ENCODE measurements around the gene SBNO2.
A peak's percentile ranks its signal among the peaks of the same experiment; 100 is the strongest.
"Not testable (repeated sequence)": the region's sequence is repeated elsewhere in the genome, so short reads cannot be mapped to it uniquely, and the experiment has no call there.

Gene SBNO2

DNA sequence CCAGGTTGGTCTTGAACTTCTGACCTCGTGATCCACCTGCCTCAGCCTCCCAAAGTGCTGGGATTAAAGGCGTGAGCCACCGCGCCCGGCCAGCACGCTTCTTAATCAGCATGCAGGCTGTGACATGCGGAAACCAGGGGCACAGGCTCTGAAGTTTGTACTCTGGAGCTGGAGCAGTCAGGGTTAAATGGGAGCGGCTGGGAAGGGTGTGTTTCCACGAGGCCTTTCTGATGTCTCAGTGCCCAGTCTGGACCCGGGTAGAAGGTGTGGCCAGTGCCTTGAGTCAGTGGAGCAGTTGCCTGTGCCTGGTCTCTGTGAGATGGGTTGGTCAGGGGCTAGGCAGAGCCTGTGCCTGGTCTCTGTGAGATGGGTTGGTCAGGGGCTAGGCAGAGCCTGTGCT, 34.8 kb upstream of the SBNO2 start:
- not testable (repeated sequence) for DNase-seq

DNA sequence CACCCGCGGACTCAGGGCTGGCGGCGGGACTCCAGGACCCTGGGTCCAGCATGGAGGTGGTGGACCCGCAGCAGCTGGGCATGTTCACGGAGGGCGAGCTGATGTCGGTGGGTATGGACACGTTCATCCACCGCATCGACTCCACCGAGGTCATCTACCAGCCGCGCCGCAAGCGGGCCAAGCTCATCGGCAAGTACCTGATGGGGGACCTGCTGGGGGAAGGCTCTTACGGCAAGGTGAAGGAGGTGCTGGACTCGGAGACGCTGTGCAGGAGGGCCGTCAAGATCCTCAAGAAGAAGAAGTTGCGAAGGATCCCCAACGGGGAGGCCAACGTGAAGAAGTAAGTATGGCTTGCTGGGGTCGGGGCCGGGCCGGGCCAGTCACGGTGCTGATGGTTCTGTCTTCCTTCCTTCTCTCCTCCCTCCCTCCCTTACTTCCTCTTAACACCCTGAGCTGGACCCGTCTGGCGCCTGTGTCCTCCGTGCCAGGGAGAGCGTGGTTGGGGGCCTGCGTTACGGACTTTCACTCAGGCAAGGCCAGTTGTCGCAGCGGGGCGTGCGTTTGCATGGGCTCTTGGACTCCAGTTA, 32.9 kb upstream of the SBNO2 start:
- DNase-seq, result peak; percentile 58

- DNase-seq, result no peak
These were observed 32.2 kb upstream of the SBNO2 start for GRCh38 chr19:1206150-1206863.

- peak; percentile 91 for DNase-seq
These were observed 31.3 kb upstream of the SBNO2 start, which contains the start of gene STK11 for GRCh38 chr19:1205114-1206099. Gene STK11 (plus strand): TSS chr19:1205778. CDS start chr19:1206914, 1,136 bp downstream.

GRCh38 chr19:1200614-1201013, 26.5 kb upstream of the SBNO2 start:
- DNase-seq, result not testable (repeated sequence)

- no peak for DNase-seq
These were observed 25.5 kb upstream of the SBNO2 start for GRCh38 chr19:1199531-1199930.

DNA sequence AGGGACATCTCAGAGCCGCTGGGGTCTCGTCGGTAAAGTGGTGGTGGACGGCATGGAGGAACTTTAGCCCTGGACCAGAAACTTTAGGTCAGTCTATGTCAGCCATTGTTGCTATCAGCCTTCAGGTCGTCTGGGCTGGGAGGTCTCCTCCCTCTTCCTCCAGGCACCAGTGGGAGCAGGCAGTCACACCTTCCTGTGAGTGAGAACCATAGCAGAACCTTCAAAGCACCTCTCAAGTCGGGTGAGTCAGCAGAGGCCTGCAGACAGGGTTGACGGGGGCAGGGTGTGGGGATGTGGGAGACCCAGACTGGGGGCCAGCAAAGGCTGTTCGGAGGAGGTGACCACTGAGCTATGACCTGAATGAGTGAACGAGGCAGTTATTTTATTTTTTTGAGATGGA, 15.4 kb upstream of the SBNO2 start:
- no peak for DNase-seq

- DNase-seq, result no peak
These were observed 9.6 kb upstream of the SBNO2 start for GRCh38 chr19:1183543-1184172.

DNA sequence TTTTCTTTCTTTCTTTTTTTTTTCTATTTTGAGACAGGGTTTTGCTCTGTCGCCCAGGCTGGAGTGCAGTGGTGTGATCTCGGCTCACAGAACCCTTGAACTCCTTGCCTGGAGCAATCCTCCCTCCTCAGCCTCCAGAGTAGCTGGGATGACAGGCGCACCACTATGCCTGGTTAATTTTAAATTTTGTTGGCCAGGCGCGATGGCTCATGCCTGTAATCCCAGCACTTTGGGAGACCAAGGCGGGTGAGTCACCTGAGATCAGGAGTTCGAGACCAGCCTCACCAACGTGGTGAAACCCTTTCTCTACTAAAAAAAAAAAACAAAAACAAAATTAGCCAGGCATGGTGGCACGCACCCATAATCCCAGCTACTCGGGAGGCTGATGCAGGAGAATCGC, 8.7 kb upstream of the SBNO2 start:
- no peak for DNase-seq

GRCh38 chr19:1182068-1182467, 8.0 kb upstream of the SBNO2 start:
- no peak for DNase-seq

DNA sequence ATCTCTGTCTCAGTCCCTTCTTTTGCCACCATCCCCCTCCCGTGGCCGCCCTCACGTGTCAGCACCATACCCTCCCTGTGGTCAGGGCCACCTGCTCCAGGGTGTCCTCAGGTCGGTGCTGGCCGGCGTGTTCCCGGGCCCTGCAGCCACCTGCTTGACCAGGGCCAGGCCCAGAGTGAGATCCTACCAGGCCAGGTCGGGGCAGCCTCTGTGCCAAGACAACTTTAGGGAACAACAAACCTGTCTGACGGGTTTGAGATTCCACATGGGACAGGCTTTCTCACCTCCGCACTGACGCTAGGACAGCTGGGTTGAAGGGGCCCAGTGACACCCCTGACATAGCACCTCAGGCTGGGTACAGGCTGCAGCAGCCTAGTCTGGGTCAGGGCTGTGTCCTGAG, 7.5 kb upstream of the SBNO2 start:
- no peak for DNase-seq

- no peak for DNase-seq
These were observed 3.5 kb upstream of the SBNO2 start for GRCh38 chr19:1177322-1178114.

DNA sequence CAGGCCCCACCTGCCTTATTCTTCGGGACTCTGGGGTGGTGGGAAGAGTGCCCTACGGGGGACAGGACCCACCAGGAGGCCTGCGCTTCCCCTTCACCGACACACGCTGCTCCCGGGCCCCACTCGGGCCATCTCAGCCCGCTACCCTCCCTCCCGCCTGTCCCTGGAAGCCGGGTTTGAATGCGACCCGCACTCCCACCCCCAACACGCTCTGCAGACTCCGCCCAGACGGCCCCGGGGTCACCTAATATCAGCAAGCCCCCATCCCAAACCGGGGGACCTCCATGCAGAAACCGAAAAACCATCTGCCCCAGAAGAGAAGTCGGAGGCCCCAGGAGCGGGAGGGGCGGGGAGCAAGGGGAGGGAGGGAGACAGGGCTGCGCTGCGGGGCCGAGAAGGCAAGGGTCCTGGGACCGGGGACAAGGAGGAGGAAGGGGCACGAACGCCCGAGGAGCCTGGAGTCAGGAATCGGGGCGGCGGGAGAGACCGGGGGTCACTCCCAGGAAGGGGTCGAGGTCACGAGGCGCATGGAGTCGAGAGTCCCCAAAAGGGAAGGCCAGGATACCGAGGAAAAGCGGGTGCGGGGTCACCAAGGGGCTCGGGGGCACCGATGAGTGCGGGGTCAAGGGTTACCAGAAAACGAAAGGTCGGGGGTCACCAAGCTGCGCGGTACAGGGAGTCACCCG, 766 bp downstream of the SBNO2 start:
- no peak for DNase-seq

- no peak for DNase-seq
These were observed 1.5 kb downstream of the SBNO2 start for GRCh38 chr19:1172353-1173158.

- DNase-seq, result no peak
These were observed 2.2 kb downstream of the SBNO2 start for GRCh38 chr19:1171755-1172352.

GRCh38 chr19:1170938-1171754, 2.9 kb downstream of the SBNO2 start:
- no peak for DNase-seq

- no peak for DNase-seq
These were observed 3.9 kb downstream of the SBNO2 start for GRCh38 chr19:1169921-1170885.

DNA sequence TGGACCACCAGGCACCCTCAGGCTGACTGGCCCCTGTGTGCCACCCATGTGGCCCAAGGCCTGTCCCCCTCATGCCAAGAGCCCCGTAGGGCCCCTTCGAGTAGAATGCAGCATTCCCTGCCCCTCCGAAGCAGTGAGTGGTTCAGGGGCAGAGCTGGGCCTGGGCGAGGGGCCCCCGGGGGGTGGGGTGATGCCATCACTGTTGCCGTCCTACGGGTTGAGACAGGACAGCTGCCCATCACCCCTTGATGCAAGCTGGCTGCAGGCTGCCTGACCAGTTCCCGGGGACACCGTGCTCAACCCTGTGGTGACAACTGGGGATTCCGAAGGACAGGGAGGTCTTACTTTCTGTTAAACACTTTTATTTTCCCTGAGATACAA, 4.7 kb downstream of the SBNO2 start:
- DNase-seq, result no peak
